Neural crest cell (in vitro differentiated cells): ENCODE data around the gene GALNS. TPM values are rescaled to one million over a fixed set of nuclear protein-coding genes. Genes with fewer than 3 reads are reported as not detected.

Experiments
- DNase-seq: peaks from one replicate; pipeline ENCODE4 v3.0.0; 2021; ENCODE audit warnings: low read depth, mixed read lengths, low spot score
- H3K27ac Mint-ChIP-seq: one replicate; pipeline ENCODE4 v1.8.0; 2021; ENCODE audit warnings: mild to moderate bottlenecking, mixed read lengths; ENCODE audit not compliant: unreplicated experiment
- H3K27me3 Mint-ChIP-seq: 2 replicates; pipeline ENCODE4 v1.8.0; 2021; ENCODE audit warnings: low read depth, mild to moderate bottlenecking, mixed read lengths
- H3K36me3 Mint-ChIP-seq: 2 replicates; pipeline ENCODE4 v1.8.0; 2021; ENCODE audit warnings: low read depth, mild to moderate bottlenecking, mixed read lengths
- H3K4me1 Mint-ChIP-seq: 2 replicates; pipeline ENCODE4 v1.8.0; 2021; ENCODE audit warnings: mixed read lengths
- H3K4me3 Mint-ChIP-seq: one replicate; pipeline ENCODE4 v1.8.0; 2021; ENCODE audit warnings: mild to moderate bottlenecking, mixed read lengths
- H3K9me3 Mint-ChIP-seq: 2 replicates; pipeline ENCODE4 v1.8.0; 2021; ENCODE audit warnings: mixed read lengths
- CTCF ChIP-seq: fragments of 200-600 bp; sonication (generic); conservative IDR thresholded peaks from 2 replicates; pipeline ENCODE4 v1.5.0; 2021; ENCODE audit warnings: antibody characterized with exemption, mild to moderate bottlenecking
- total RNA-seq: library from RNA; stranded (reverse); gene quantifications from 2 replicates; pipeline ENCODE4 v1.2.1, GENCODE V29; 2021

GALNS gene
- total RNA-seq, 1 donor from 2014 or later: 19.7 TPM

- no peaks in the 10 kb centered on the region for H3K9me3 Mint-ChIP-seq
- H3K27ac Mint-ChIP-seq: no peak overlapping the region
- no peak for TF ChIP-seq CTCF
- no peaks in the 10 kb centered on the region for H3K4me1 Mint-ChIP-seq
- no peak overlapping the region for H3K4me3 Mint-ChIP-seq
- no peak for DNase-seq
- no peaks in the 10 kb centered on the region for H3K36me3 Mint-ChIP-seq
- H3K27me3 Mint-ChIP-seq: no peaks in the 10 kb centered on the region
Measured at GRCh38 chr16:88883117-88883895, 26.6 kb upstream of the GALNS start.

DNA sequence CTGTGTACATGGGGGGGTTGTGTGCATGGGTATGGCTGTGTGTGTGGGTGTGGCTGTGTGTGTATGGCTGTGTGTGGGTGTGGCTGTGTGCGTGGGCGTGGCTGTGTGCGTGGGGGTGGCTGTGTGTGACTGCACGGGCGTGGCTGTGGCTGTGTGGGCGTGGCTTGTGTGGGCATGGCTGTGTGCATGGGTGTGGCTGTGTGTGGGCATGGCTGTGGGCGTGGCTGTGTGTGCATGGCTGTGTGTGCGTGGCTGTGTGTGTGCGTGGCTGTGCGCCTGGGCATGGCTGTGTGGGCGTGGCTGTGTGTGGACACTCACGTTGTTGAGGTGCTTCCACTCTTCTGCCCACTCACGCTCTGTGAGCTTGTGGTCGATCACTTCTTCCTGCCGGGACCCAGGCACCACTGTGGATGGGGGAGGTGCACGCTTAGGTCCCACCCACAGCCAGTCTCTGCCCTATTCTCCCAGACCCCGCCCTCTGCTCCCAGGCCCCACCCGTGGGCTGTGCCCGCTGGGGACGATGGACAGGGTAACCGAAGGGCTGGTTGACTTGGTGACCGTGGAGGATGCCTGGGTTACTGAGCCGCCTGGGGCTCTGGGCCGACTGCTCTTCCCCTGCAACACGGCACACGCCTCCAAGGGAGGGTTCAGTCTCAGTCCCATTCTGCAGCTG, 25.7 kb upstream of the GALNS start:
- no peak overlapping the region for H3K4me3 Mint-ChIP-seq
- H3K36me3 Mint-ChIP-seq: no peaks in the 10 kb centered on the region
- H3K9me3 Mint-ChIP-seq: no peaks in the 10 kb centered on the region
- no peaks in the 10 kb centered on the region for H3K4me1 Mint-ChIP-seq
- TF ChIP-seq CTCF: no peak
- no peaks in the 10 kb centered on the region for H3K27me3 Mint-ChIP-seq
- H3K27ac Mint-ChIP-seq: no peak overlapping the region
- no peak for DNase-seq

GRCh38 chr16:88881675-88882357, 25.1 kb upstream of the GALNS start:
- no peak overlapping the region for H3K4me3 Mint-ChIP-seq
- H3K9me3 Mint-ChIP-seq: no peaks in the 10 kb centered on the region
- no peak for DNase-seq
- no peaks in the 10 kb centered on the region for H3K27me3 Mint-ChIP-seq
- H3K4me1 Mint-ChIP-seq: no peaks in the 10 kb centered on the region
- H3K36me3 Mint-ChIP-seq: no peaks in the 10 kb centered on the region
- no peak overlapping the region for H3K27ac Mint-ChIP-seq
- no peak for TF ChIP-seq CTCF

- no peaks in the 10 kb centered on the region for H3K4me1 Mint-ChIP-seq
- TF ChIP-seq CTCF: no peak
- DNase-seq: no peak
- no peaks in the 10 kb centered on the region for H3K27me3 Mint-ChIP-seq
- no peak overlapping the region for H3K4me3 Mint-ChIP-seq
- H3K9me3 Mint-ChIP-seq: no peaks in the 10 kb centered on the region
- H3K36me3 Mint-ChIP-seq: no peaks in the 10 kb centered on the region
- no peak overlapping the region for H3K27ac Mint-ChIP-seq
Measured at GRCh38 chr16:88881007-88881615, 24.4 kb upstream of the GALNS start.

DNA sequence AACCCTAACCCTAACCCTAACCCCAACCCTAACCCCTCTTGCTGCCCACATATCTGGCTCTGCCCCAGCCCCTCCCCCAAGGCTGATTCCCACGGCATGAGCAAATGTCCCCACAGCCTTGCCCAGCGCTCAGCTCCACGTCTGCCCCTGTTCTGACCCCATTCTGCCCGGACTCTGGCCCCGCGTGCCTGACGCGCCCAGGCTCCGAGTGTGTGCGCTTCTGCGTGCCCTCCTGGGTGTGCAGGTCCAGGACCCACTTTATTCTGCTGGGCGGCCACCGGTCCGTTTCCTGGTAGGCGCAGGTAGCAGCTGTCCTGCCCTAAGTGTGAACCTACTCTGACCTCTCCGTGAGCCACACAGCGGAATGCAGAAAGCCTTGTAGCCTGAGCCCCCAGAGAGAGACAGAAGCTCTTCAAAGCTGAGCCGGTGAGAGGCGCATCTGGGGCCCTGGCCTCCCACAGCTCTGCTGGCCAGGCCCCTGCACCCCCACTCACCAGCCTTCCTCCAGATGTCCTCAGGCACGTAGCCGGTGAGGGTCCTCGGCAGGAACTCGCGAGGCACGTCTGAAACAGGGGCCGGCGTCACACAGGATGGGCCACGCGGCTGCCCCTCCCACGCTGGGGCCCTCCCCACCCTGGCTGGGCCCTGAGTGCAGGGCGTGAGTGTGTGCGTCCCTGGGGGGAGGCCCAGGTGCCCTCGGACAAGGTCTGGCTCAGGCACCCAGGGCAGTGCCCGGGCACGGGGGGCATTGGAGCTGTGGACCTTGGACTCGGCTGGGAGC, 23.7 kb upstream of the GALNS start:
- H3K27me3 Mint-ChIP-seq: no peaks in the 10 kb centered on the region
- H3K4me1 Mint-ChIP-seq: no peaks in the 10 kb centered on the region
- TF ChIP-seq CTCF: no peak
- DNase-seq: no peak
- no peaks in the 10 kb centered on the region for H3K9me3 Mint-ChIP-seq
- H3K27ac Mint-ChIP-seq: no peak overlapping the region
- no peaks in the 10 kb centered on the region for H3K36me3 Mint-ChIP-seq
- H3K4me3 Mint-ChIP-seq: no peak overlapping the region
